Thoracic aorta endothelial cell (primary cell): ENCODE data around the gene GORASP1. TPM values are rescaled to one million over a fixed set of nuclear protein-coding genes. Genes with fewer than 3 reads are reported as not detected.

Source experiments
- total RNA-seq: library from RNA; depleted of rRNA; stranded (reverse); fragments of >200 nt; gene quantifications from 2 replicates; pipeline ENCODE4 v1.2.3, GENCODE V29; 2012

Gene GORASP1
- total RNA-seq, result 37.5 and 46.5 TPM in 2 replicates

GRCh38 chr3:39107388-39108199 lies at the start of gene GORASP1, which contains the start of gene TTC21A:
TSS of gene GORASP1 (minus strand) at chr3:39107627. CDS start at chr3:39107541, 86 bp downstream.
TSS of gene TTC21A (plus strand) at chr3:39107680. CDS start at chr3:39107838, 158 bp downstream.

GRCh38 chr3:39051649-39052561 lies 55.5 kb downstream of the GORASP1 start, which contains the start of the genes SCN11A and WDR48:
TSS of gene SCN11A (minus strand) at chr3:39051944. CDS start at chr3:38950362, 101,582 bp downstream.
TSS of gene WDR48 (plus strand) at chr3:39052016. CDS start at chr3:39052026, 10 bp downstream.

Other genes starting within 250 kb of the GORASP1 start
- 0.14 and 0.27 TPM in 2 replicates for gene SCN11A, start 55.7 kb downstream of the GORASP1 start, total RNA-seq
- 35.2 and 37.9 TPM in 2 replicates for gene WDR48, start 55.6 kb downstream of the GORASP1 start, total RNA-seq
- 3.2 and 3.9 TPM in 2 replicates for gene TTC21A, start 53 bp upstream of the GORASP1 start, total RNA-seq
- 14.5 and 17.1 TPM in 2 replicates for gene CSRNP1, start 46.0 kb upstream of the GORASP1 start, total RNA-seq
- gene XIRP1, start 85.0 kb upstream of the GORASP1 start, total RNA-seq, result not detected in 2 replicates
- gene CX3CR1, start 172.4 kb upstream of the GORASP1 start, total RNA-seq, result not detected in 2 replicates
- not detected in 2 replicates for gene CCR8, start 222.1 kb upstream of the GORASP1 start, total RNA-seq